CD4-positive, alpha-beta T cell treated with Interleukin-6 at 100 ng/mL for 8 hours (primary cell): Measurements from ENCODE around the gene DOK4.

Experiments used
- DNase-seq: peaks from one replicate; pipeline ENCODE4 v3.0.0-alpha.2; 2020; ENCODE audit warnings: mixed read lengths, low spot score

DOK4 gene

GRCh38 chr16:57519796-57520360, 33.6 kb upstream of the DOK4 start:
- DNase-seq: peak; percentile 79

GRCh38 chr16:57518922-57519321, 32.6 kb upstream of the DOK4 start:
- DNase-seq: no peak

- no peak for DNase-seq
These were observed 32.2 kb upstream of the DOK4 start for GRCh38 chr16:57518520-57518919.

GRCh38 chr16:57517397-57518367, 31.4 kb upstream of the DOK4 start:
- DNase-seq: no peak

- DNase-seq: no peak
These were observed 30.5 kb upstream of the DOK4 start for GRCh38 chr16:57516773-57517172.

GRCh38 chr16:57516176-57516725, 30.0 kb upstream of the DOK4 start:
- DNase-seq: no peak

- DNase-seq: no peak
These were observed 28.7 kb upstream of the DOK4 start for GRCh38 chr16:57514791-57515600.

GRCh38 chr16:57514371-57514770, 28.1 kb upstream of the DOK4 start:
- DNase-seq: no peak

- no peak for DNase-seq
These were observed 27.2 kb upstream of the DOK4 start for GRCh38 chr16:57513371-57514102.

GRCh38 chr16:57512296-57513001, 26.2 kb upstream of the DOK4 start:
- DNase-seq: no peak

GRCh38 chr16:57510016-57510871, 24.0 kb upstream of the DOK4 start:
- DNase-seq: no peak

- DNase-seq: no peak
These were observed 23.1 kb upstream of the DOK4 start for GRCh38 chr16:57509231-57509923.

GRCh38 chr16:57508035-57508425, 21.7 kb upstream of the DOK4 start:
- DNase-seq: no peak

GRCh38 chr16:57507136-57508034, 21.1 kb upstream of the DOK4 start:
- no peak for DNase-seq

- DNase-seq: no peak
These were observed 18.9 kb upstream of the DOK4 start for GRCh38 chr16:57505169-57505568.

- no peak for DNase-seq
These were observed 18.2 kb upstream of the DOK4 start for GRCh38 chr16:57504491-57504890.

GRCh38 chr16:57504001-57504400, 17.7 kb upstream of the DOK4 start:
- no peak for DNase-seq

GRCh38 chr16:57503366-57503765, 17.1 kb upstream of the DOK4 start:
- DNase-seq: no peak
